Colonic mucosa (tissue), 4 donors: ENCODE data around the gene DNAJA3. TPM values are rescaled to one million over a fixed set of nuclear protein-coding genes. Genes with fewer than 3 reads are reported as not detected.

Source experiments
- DNase-seq: peaks from one replicate; pipeline ENCODE4 v3.0.0-alpha.2; 2020
- H3K27ac ChIP-seq: fragments of 200-600 bp; one replicate; pipeline ENCODE4 v1.8.0; 2021
- H3K27me3 ChIP-seq: fragments of 200-600 bp; one replicate; pipeline ENCODE4 v1.8.0; 2021
- H3K36me3 ChIP-seq: fragments of 200-600 bp; one replicate; pipeline ENCODE4 v1.8.0; 2021
- H3K4me1 ChIP-seq: fragments of 200-600 bp; one replicate; pipeline ENCODE4 v1.8.0; 2021; ENCODE audit warnings: mild to moderate bottlenecking
- H3K4me3 ChIP-seq: fragments of 200-600 bp; one replicate; pipeline ENCODE4 v1.8.0; 2021
- H3K9ac ChIP-seq, 2 donors: one replicate each; pipeline ENCODE4 v1.7.0; 2013; ENCODE audit warnings: control low read depth in 2 of 2, low read depth in 2 of 2, low read length in 2 of 2
- H3K9me3 ChIP-seq: fragments of 200-600 bp; one replicate; pipeline ENCODE4 v1.8.0; 2021
- CTCF ChIP-seq: fragments of 200-600 bp; IDR thresholded peaks from one replicate; pipeline ENCODE4 v1.8.0; 2022; ENCODE audit warnings: antibody characterized with exemption, mild to moderate bottlenecking
- intact Hi-C: fragments of 100-400 bp; cut with DNase I; formaldehyde crosslinking; loops from one replicate; pipeline ENCODE4 v1.14.1; 2022
- total RNA-seq, 2 donors: library from RNA; stranded (reverse); fragmentation: NEBNext Ultra II Directional in 1 of 2; extraction: Animal tissue kit (Norgen Biotek cat#: 25700) in 1 of 2; gene quantifications; one replicate each; pipeline ENCODE4 v1.2.1, GENCODE V29; 2021
- donor health status: healthy.
- donor health status: DM: no; HTN: no; CAD: no.
- donor health status: DM: no; HTN: no; CAD: no.

DNAJA3 gene
- total RNA-seq, 2 donors from 2014 or later: 48.3 to 76.1 TPM

- intact Hi-C loops: no loop called here
- H3K36me3 ChIP-seq: no peaks in the 10 kb centered on the region
- H3K27ac ChIP-seq: no peak overlapping the region
- no peak for TF ChIP-seq CTCF
- no peak for DNase-seq
- H3K4me1 ChIP-seq: no peaks in the 10 kb centered on the region
- H3K9me3 ChIP-seq: no peaks in the 10 kb centered on the region
- no peak overlapping the region for H3K4me3 ChIP-seq
- no peak overlapping the region for H3K9ac ChIP-seq
- no peaks in the 10 kb centered on the region for H3K27me3 ChIP-seq
These were observed 37.2 kb upstream of the DNAJA3 start for GRCh38 chr16:4388271-4389021.

- Histone ChIP-seq H3K27ac (no peak overlapping the region), H3K4me3 (no peak overlapping the region), H3K27me3 (no peaks in the 10 kb centered on the region), H3K36me3 (no peaks in the 10 kb centered on the region), H3K4me1 (no peaks in the 10 kb centered on the region), H3K9ac (no peak overlapping the region), H3K9me3 (no peaks in the 10 kb centered on the region)
- intact Hi-C loops: no loop called here
- no peak for DNase-seq
- no peak for TF ChIP-seq CTCF
These were observed 36.4 kb upstream of the DNAJA3 start for GRCh38 chr16:4389051-4389955.

- intact Hi-C loops: no loop called here
- H3K36me3 ChIP-seq: no peaks in the 10 kb centered on the region
- H3K9me3 ChIP-seq: no peaks in the 10 kb centered on the region
- no peak overlapping the region for H3K4me3 ChIP-seq
- no peak overlapping the region for H3K27ac ChIP-seq
- no peak overlapping the region for H3K9ac ChIP-seq
- no peaks in the 10 kb centered on the region for H3K4me1 ChIP-seq
- TF ChIP-seq CTCF: no peak
- no peak for DNase-seq
- H3K27me3 ChIP-seq: no peaks in the 10 kb centered on the region
These were observed 35.1 kb upstream of the DNAJA3 start for GRCh38 chr16:4390266-4391260.

- DNase-seq: no peak
- Histone ChIP-seq H3K4me1 (no peaks in the 10 kb centered on the region), H3K4me3 (no peak overlapping the region), H3K36me3 (no peaks in the 10 kb centered on the region), H3K27me3 (no peaks in the 10 kb centered on the region), H3K9ac (no peak overlapping the region), H3K27ac (no peak overlapping the region), H3K9me3 (no peaks in the 10 kb centered on the region)
- TF ChIP-seq CTCF: no peak
- intact Hi-C loops: no loop called here
These were observed 33.9 kb upstream of the DNAJA3 start for GRCh38 chr16:4391631-4392381.
